ENCODE results near the gene IL1RAPL1.
"Not testable (repeated sequence)": the region's sequence is repeated elsewhere in the genome, so short reads cannot be mapped to it uniquely, and the experiment has no call there.

The IL1RAPL1 gene

GRCh38 chrX:29285664-29286063 lies 698.4 kb downstream of the IL1RAPL1 start:
- DNase-seq: no peak

DNA sequence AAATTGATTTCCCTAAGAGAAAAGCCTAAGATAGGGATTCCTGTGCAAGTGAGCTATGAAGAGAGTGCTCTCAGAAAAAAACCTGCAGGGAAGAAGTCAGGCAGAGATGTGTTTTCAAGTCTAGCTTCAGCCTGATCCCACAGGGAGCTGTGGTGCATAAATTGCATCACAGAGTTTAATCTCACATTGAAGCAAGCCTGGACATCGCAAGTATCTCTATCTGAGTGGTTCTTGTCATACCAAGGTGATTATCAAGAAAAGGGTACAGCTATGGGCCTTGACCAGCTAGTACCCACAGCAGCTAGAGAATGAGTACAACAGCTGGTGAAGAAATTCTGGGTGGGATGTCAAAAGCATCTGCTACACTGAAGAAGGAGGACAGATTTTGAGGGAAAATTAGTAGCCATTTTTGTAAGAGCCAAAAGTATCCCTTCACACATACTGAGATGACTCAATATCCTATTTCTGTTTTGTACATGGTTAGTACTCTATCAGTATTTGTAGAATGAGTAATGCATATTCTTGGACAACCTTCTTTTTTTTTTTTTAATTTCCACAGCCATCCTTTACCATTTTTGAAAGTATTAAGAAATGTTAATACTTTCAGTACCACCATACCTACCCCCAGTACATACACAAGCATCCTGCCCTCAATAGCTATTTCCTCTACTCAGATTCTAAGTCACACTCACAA lies 708.9 kb downstream of the IL1RAPL1 start:
- DNase-seq: no peak

GRCh38 chrX:29297171-29297800 lies 710.0 kb downstream of the IL1RAPL1 start:
- DNase-seq: no peak

DNA sequence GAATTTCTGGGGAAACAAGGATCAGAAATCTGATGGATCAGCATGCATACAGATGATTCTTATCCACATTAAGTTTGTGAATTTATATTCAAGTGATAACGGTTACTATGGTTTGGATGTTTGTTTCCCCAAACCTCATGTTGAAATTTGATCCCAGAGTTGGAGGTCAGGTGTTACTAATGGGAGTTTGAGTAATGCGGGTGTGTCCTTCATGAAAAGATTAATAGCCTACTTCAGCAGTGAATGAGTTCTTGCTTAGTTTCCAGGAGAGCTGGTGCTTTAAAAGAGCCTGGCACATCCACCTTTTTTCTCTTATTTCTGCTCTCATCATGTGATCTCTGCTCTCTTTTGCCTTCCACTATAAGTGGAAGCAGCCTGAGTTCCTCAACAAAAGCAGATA lies 712.4 kb downstream of the IL1RAPL1 start:
- no peak for DNase-seq

- no peak for DNase-seq
Measured at GRCh38 chrX:29308726-29309125, 721.5 kb downstream of the IL1RAPL1 start.

DNA sequence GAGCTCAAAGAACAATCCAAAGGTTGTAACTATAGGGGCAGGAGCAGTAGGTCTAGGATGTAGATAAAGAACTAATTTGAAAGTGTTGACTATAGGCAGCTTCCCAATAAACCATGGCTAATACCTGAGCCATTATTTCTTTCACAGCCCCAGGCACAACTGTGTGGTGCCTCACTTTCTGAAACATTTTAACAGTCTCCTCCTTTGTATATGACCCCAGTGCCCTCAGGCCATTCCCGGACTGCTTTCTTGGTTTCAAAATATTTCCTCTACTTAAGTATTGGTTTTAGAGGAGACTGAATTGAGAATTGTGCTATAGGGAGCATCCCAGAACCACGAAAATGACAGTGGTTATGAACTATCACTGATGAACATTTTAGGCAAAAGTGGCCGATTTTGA lies 728.7 kb downstream of the IL1RAPL1 start:
- DNase-seq: no peak

GRCh38 chrX:29318012-29318411 lies 730.8 kb downstream of the IL1RAPL1 start:
- DNase-seq: no peak

DNA sequence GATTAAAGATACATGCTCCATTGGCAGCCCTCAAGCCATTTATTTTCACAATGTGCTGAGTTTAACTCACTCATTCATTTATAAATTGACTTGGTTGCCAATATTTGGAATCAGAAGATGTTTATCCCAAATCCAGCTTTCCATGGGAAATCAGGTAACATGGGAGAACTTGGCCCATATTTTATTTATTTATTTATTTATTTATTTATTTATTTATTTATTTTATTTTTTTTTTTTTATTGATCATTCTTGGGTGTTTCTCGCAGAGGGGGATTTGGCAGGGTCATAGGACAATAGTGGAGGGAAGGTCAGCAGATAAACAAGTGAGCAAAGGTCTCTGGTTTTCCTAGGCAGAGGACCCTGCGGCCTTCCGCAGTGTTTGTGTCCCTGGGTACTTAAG lies 745.2 kb downstream of the IL1RAPL1 start:
- DNase-seq: not testable (repeated sequence)

GRCh38 chrX:29333091-29333490 lies 745.8 kb downstream of the IL1RAPL1 start:
- DNase-seq: not testable (repeated sequence)

GRCh38 chrX:29348288-29348687 lies 761.0 kb downstream of the IL1RAPL1 start:
- no peak for DNase-seq

- DNase-seq: no peak
Measured at GRCh38 chrX:29359276-29359675, 772.0 kb downstream of the IL1RAPL1 start.

GRCh38 chrX:29374765-29375164 lies 787.5 kb downstream of the IL1RAPL1 start:
- not testable (repeated sequence) for DNase-seq

DNA sequence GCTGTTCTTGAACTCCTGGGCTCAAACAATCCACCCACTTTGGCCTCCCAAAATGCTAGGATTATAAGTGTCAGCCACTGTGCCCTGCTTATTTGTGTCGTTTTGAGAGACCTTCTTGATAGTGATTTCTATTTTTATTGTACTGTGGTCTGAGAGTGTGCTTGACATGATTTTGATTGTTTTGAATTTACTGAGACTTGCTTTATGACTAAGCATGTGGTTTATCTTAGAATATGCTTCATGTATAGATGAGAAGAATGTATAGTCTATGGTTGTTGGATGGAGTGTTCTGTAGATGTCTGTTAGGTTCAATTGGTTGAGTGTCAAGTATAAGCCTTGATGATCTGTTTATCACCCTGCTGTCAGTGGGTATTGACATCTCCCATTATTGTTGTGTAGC lies 789.3 kb downstream of the IL1RAPL1 start:
- DNase-seq: no peak

GRCh38 chrX:29382811-29383210 lies 795.6 kb downstream of the IL1RAPL1 start:
- DNase-seq: no peak

DNA sequence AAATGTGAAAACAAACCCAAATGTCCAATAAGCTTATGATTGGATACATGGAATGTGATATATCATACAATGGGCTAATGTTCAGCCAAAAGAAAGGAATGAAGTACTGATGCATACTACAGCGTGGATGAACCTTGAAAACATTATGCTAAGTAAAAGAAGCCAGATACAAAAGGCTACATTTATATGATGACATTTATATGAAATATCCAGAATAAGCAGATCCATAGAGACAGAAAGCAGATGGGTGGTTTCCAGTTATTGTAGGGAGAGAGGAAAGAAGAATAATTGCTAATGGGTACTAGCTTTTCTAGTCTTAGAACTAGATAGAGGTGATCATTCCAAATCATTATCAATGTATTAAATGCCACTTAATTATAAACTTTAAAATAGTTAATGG lies 801.3 kb downstream of the IL1RAPL1 start:
- DNase-seq: no peak

- no peak for DNase-seq
Measured at GRCh38 chrX:29397506-29397905, 810.3 kb downstream of the IL1RAPL1 start.

DNA sequence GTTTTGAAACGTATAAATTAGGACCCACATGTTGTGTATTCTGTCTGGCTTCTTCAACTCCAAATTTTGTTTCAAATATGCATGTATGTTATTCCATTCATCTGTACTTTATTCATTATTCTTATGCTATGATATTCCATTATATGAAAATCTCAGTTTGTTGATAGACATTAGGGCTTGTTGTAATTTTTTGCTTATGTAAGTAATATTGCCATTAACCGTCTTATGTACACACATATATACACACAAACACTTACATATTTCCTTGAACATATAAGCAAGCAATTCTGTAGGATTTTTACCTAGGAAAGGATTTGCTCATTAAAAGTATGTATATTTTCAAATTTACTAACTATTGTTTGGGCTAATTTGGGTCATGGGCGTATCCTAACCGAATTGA lies 820.1 kb downstream of the IL1RAPL1 start:
- DNase-seq: no peak

GRCh38 chrX:29419774-29420553 lies 832.7 kb downstream of the IL1RAPL1 start:
- no peak for DNase-seq

GRCh38 chrX:29422034-29422433 lies 834.8 kb downstream of the IL1RAPL1 start:
- DNase-seq: no peak

- no peak for DNase-seq
Measured at GRCh38 chrX:29431895-29432294, 844.6 kb downstream of the IL1RAPL1 start.

DNA sequence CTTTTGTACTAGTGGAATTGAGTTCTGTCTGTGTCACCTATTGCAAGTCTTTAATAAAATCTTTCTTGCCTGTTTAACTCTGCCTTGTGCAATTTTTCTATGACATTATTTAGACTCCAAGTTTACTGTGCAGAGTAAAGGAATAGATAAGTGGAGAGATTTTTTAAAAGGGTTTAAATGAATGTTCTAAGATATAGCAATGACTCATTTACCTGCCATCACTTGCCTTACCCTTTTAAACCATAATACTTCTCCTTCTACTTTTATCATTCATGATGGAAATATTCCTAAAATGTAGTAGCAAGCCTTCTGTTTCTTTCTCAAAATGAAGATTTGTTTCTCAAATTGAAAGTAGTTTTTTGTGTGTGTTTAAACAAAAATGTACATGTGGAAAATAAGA lies 845.3 kb downstream of the IL1RAPL1 start:
- no peak for DNase-seq

DNA sequence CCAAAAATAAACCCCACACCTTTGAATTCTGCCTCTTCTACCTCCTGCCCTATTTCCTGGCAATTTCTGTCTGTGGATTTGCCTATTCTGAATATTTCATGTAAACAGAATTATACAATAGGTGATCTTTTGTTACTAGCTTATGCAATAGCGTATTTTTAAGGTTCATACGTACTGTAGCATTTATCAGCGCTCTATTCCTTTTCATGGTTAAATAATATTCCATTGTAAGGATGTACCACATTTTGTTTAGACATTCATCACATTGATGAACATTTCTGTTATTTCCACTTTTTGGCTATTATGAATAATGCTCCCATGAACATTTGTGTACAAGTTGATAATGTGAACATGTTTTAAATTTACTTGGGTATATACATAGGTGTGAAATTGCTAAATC lies 847.7 kb downstream of the IL1RAPL1 start:
- no peak for DNase-seq

DNA sequence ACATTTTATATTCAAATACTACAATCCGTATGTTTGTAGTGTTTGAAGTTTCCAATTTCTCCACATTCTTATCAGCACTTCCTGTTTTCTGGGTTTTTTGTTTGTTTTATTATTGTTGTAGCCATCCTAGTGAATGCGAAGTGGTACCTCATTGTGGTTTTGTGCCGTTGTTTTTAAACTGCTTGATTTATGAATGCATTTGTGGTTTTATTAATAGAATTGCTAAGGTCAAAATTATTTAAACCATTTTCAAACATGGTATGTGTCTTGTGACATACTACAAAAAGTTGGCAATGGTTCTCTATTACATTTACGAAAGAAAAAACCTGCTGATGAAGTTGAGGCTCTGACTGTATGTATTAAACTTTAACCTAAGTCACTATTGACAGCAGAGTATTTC lies 848.1 kb downstream of the IL1RAPL1 start:
- no peak for DNase-seq

DNA sequence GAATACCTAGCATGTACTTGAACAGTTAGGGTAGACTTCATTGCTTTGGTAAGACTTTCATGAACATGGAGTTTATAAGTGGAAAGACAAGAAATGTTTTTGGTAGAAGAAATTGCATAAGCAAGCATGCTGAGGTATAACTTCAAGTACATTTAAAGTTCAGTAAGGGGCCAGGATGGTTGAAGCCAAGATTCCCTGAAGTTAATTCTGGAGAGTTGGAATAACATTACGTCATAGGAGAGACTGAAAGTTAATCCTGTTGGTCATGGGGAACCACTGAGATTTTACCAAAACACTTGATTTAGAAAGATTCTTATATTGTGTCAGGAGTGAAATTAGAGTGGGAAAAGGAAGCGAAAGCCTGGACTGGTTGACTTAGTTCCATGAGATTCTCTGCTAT lies 860.6 kb downstream of the IL1RAPL1 start:
- DNase-seq: no peak
